GM21526 (cell line): ENCODE data around the gene SREK1IP1.

Source experiments
- ATAC-seq: cut with Tn5 transposase; IDR thresholded peaks from one replicate; pipeline ENCODE4 v1.9.1; 2021; ENCODE audit warnings: moderate library complexity; ENCODE audit not compliant: unreplicated experiment, low FRiP score

SREK1IP1 gene

GRCh38 chr5:64688965-64689364, 79.5 kb downstream of the SREK1IP1 start:
- ATAC-seq = no peak

- no peak for ATAC-seq
Measured at GRCh38 chr5:64688391-64688790, 80.1 kb downstream of the SREK1IP1 start.

DNA sequence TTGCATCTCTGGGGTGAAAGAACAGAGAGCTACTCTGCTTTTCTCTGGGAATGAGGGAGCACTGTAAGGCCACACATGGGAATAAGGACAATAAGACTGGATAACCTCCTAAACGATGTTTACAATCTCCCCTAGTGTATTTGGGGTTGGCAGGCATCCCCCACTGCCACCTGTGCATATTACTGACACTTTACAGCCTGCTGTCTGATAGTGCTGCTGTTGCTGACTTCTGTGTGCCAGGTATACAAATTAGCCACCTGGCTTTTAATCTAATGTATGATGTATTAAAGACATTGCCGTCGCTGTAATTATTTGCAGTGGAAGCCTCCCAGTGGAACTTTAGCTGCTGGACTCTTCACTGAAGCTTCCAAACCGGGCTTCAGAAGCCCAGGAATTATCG, 82.6 kb downstream of the SREK1IP1 start:
- ATAC-seq = no peak

- no peak for ATAC-seq
Measured at GRCh38 chr5:64682608-64683007, 85.9 kb downstream of the SREK1IP1 start.

DNA sequence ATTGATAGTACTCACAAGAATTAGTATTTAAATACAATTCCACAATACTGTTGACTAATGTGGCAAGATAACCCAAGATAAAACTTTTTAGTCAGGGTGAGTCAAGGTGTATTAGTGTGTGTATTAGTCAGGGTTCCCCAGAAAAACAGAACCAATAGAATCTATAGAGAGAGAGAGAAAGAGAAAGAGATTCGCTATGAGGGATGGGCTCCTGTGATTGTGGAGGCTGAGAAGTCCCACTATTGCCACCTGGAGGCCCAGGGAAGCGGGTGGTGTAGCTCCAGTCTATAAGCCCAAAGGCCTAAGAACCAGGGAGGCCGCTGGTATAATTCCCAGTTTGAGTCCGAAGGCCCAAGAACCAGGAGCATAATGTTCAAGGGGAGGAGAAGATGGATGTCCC, 88.2 kb downstream of the SREK1IP1 start:
- ATAC-seq = no peak

- no peak for ATAC-seq
Measured at GRCh38 chr5:64678374-64678773, 90.1 kb downstream of the SREK1IP1 start.

GRCh38 chr5:64671678-64672077, 96.8 kb downstream of the SREK1IP1 start:
- ATAC-seq = no peak

GRCh38 chr5:64670277-64670676, 98.2 kb downstream of the SREK1IP1 start:
- ATAC-seq = no peak
